HepG2 (cell line): ENCODE measurements around the gene TSGA10IP. TPM values are rescaled to one million over a fixed set of nuclear protein-coding genes. Genes with fewer than 3 reads are reported as not detected.

Experiments
- EHMT2 ChIP-seq: fragments of 200-600 bp; sonication (generic); IDR thresholded peaks from 2 replicates; pipeline ENCODE4 v1.7.0; 2017; ENCODE audit warnings: antibody characterized with exemption, low read depth, low read length, borderline replicate concordance
- MEIS1 ChIP-seq: sonication (generic); formaldehyde crosslinking; IDR thresholded peaks from 2 replicates; pipeline ENCODE4 v1.9.0; 2021; ENCODE audit warnings: mild to moderate bottlenecking, missing genetic modification reagents, moderate library complexity, borderline replicate concordance
- SOX13 ChIP-seq, 3 experiments: fragments of 450-650 bp in 1 of 3; sonication (generic) in 1 of 3; formaldehyde crosslinking in 1 of 3; IDR thresholded peaks in 2 of 3; conservative IDR thresholded peaks in 1 of 3; 2 replicates each; pipeline versions ENCODE4 v1.5.0 to v1.6.1; 2016 to 2020; ENCODE audit warnings: antibody characterized with exemption in 1 of 3, mild to moderate bottlenecking in 1 of 3, missing compliant biosample characterization in 1 of 3, missing genetic modification reagents in 1 of 3, moderate library complexity in 1 of 3
- STAT5B ChIP-seq: sonication (generic); formaldehyde crosslinking; IDR thresholded peaks from 2 replicates; pipeline ENCODE4 v1.4.0; 2020; ENCODE audit warnings: missing genetic modification reagents
- XBP1 ChIP-seq: sonication (generic); formaldehyde crosslinking; IDR thresholded peaks from 2 replicates; pipeline ENCODE4 v1.5.0; 2020; ENCODE audit warnings: missing genetic modification reagents
- YY1 ChIP-seq: IDR thresholded peaks from 2 replicates; pipeline ENCODE4 v1.6.1; 2011; ENCODE audit warnings: low read length, low read depth, moderate library complexity, mild to moderate bottlenecking; ENCODE audit not compliant: insufficient read depth, insufficient replicate concordance
- ZBTB42 ChIP-seq: sonication (generic); formaldehyde crosslinking; IDR thresholded peaks from 2 replicates; pipeline ENCODE4 v1.5.0; 2020; ENCODE audit warnings: mild to moderate bottlenecking, missing genetic modification reagents
- ZNF180 ChIP-seq: sonication (generic); formaldehyde crosslinking; IDR thresholded peaks from 2 replicates; pipeline ENCODE4 v1.4.0; 2020; ENCODE audit warnings: low read depth, missing genetic modification reagents, borderline replicate concordance
- ZNF891 ChIP-seq: sonication (generic); formaldehyde crosslinking; IDR thresholded peaks from 2 replicates; pipeline ENCODE4 v1.5.0; 2020; ENCODE audit warnings: mild to moderate bottlenecking, missing genetic modification reagents
- polyA plus RNA-seq, 8 experiments: library from polyadenylated mRNA; depleted of rRNA in 3 of 8; stranded (reverse) in 7 of 8; unstranded in 1 of 8; fragments of >200 nt; fragmentation: Illumina TruSeq in 4 of 8; extraction: Trizol in 4 of 8; gene quantifications; 2 replicates each; pipeline versions ENCODE4 v1.2.1 to v1.2.3, GENCODE V29; 2011 to 2016; ENCODE audit warnings: low read depth in 4 of 8, missing spikeins in 1 of 8, mixed read lengths in 1 of 8; ENCODE audit not compliant: insufficient read depth in 1 of 8
- total RNA-seq, 5 experiments: library from RNA; depleted of rRNA; stranded (reverse); fragments of >200 nt; fragmentation: Illumina TruSeq; extraction: Trizol; gene quantifications; 2 replicates each; pipeline ENCODE4 v1.2.3, GENCODE V29; 2016; ENCODE audit warnings: low read depth in 1 of 5
- TF ChIP-seq, protein P1 (sequence below): IDR thresholded peaks from 2 replicates; pipeline ENCODE4 v1.6.1; 2016; ENCODE audit warnings: missing biosample characterization, missing genetic modification reagents, low read depth
- TF ChIP-seq, protein P2 (sequence below): sonication (generic); formaldehyde crosslinking; IDR thresholded peaks from 2 replicates; pipeline ENCODE4 v1.4.0; 2020; ENCODE audit warnings: missing genetic modification reagents
- TF ChIP-seq, protein P3 (sequence below): sonication (generic); formaldehyde crosslinking; IDR thresholded peaks from 2 replicates; pipeline ENCODE4 v1.5.1; 2020; ENCODE audit warnings: missing genetic modification reagents, mild to moderate bottlenecking, borderline replicate concordance

Gene TSGA10IP
- total and polyA plus RNA-seq, 2 of the 13 experiments (the other 11 are each of a cell fraction or from before 2014, with no cell fraction given), result not detected

DNA sequence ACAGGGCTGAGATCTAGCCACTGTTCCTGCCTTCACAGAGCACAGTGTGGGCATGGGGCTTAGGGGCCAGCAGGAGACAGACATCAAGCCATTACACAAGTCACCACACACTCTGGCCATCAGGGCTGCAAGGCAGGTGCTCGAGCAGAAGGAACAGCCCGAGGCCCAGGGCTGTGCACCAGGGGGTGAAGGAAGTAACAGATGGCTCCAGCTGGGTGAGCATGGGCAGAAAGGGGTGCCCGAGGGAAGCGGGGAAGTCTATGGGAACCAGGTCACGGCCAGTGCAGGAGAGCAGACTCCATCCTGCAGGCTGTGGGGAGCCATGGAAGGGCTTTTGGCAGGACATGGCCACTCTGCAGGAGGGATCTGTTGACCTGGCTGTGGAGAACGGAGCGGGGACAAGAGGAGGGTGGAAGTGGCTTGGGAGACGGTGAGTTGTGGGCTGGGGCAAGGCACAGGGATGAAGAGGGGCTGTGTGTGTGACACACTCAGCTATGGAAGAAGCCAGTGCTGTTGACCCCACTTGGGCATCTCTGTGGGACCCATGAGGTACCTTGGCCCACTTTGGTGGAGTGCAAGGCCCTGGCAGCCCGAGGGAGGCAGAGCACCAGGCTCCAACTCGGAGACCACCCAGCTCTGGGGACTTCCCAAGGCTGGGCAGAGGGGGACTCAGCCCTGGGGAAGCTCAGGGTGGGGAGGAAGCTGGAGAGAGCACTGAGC lies 30.0 kb upstream of the TSGA10IP start (continued):
- TF ChIP-seq, protein P1, sequence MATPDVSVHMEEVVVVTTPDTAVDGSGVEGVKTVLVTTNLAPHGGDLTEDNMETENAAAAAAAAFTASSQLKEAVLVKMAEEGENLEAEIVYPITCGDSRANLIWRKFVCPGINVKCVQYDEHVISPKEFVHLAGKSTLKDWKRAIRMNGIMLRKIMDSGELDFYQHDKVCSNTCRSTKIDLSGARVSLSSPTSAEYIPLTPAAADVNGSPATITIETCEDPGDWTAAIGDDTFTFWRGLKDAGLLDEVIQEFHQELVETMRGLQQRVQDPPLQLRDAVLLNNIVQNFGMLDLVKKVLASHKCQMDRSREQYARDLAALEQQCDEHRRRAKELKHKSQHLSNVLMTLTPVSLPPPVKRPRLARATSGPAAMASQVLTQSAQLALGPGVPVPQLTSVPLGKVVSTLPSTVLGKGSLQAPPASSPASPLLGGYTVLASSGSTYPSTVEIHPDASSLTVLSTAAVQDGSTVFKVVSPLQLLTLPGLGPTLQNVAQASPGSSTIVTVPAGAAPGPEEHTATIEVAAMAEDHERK (CRISPR knock-in tag), result no peak
- TF ChIP-seq ZNF891, result no peak
- TF ChIP-seq ZNF180 (CRISPR knock-in tag), result no peak
- no peak for TF ChIP-seq XBP1 (CRISPR knock-in tag)
- TF ChIP-seq EHMT2, result no peak
- TF ChIP-seq ZBTB42 (CRISPR knock-in tag), result no peak
- TF ChIP-seq MEIS1 (CRISPR knock-in tag), result no peak
- no peak for TF ChIP-seq YY1
- TF ChIP-seq, protein P2, sequence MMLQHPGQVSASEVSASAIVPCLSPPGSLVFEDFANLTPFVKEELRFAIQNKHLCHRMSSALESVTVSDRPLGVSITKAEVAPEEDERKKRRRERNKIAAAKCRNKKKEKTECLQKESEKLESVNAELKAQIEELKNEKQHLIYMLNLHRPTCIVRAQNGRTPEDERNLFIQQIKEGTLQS (CRISPR knock-in tag), result no peak
- no peak for TF ChIP-seq SOX13 (IDR thresholded peaks at IDR 0.05)
- no peak for TF ChIP-seq SOX13 (CRISPR knock-in tag; conservative IDR thresholded peaks at IDR 0.05 in 1 of 2, IDR thresholded peaks at IDR 0.05 in 1 of 2)
- no peak for TF ChIP-seq STAT5B (CRISPR knock-in tag)
- TF ChIP-seq, protein P3, sequence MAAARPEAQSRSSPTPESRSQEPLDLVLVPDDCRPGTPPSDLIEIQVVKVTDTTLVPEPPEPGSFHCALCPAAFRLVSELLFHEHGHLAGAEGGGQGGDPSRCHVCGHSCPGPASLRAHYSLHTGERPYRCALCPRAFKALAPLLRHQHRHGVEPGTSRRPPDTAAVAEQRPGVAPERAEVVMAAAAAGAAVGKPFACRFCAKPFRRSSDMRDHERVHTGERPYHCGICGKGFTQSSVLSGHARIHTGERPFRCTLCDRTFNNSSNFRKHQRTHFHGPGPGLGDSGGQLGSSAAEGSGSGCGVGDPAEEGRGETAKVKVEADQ (CRISPR knock-in tag), result no peak
